Measurements from ENCODE around the gene GARIN5B. TPM values are rescaled to one million over a fixed set of nuclear protein-coding genes. Genes with fewer than 3 reads are reported as not detected.

Gene GARIN5B
- total RNA-seq, 4 donors from 2014 or later: not detected

DNA sequence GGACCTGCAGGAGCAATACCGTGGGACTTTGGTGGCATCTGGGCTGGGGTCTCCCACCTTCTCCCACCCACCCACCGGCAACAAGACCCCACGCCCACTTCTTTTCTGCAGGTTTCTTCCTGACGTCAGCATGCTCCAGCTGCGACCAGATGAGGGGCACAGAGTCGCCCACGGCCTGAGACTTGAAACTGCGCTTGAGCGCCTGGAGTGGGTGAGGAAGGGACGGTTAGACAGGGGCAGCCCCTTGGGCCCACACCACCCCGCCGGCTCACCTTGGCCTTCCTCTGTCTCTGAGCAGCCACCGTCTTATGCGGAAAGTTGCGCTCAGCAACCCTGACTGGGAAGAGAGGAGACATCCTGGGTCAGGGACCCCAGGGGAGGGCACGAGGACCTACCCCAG, 2.2 kb downstream of the GARIN5B start:
- H3K36me3 ChIP-seq: no peaks in the 10 kb centered on the region
- no peak overlapping the region for H3K4me3 ChIP-seq (replicated peaks in 1 of 3)
- H3K9me3 ChIP-seq: no peaks in the 10 kb centered on the region
- no peak for DNase-seq
- no peaks in the 10 kb centered on the region for H3K27me3 ChIP-seq
- no peaks in the 10 kb centered on the region for H3K4me1 ChIP-seq
- intact Hi-C loops (cut with DNase I): no loop called here
- H3K27ac ChIP-seq: no peak overlapping the region
- 85 to 86% methylated on average over 13 to 16 of the region's 16 CpGs for WGBS, 2 donors
- TF ChIP-seq POLR2A (IDR thresholded peaks at IDR 0.05): no peak
- TF ChIP-seq, protein P1, sequence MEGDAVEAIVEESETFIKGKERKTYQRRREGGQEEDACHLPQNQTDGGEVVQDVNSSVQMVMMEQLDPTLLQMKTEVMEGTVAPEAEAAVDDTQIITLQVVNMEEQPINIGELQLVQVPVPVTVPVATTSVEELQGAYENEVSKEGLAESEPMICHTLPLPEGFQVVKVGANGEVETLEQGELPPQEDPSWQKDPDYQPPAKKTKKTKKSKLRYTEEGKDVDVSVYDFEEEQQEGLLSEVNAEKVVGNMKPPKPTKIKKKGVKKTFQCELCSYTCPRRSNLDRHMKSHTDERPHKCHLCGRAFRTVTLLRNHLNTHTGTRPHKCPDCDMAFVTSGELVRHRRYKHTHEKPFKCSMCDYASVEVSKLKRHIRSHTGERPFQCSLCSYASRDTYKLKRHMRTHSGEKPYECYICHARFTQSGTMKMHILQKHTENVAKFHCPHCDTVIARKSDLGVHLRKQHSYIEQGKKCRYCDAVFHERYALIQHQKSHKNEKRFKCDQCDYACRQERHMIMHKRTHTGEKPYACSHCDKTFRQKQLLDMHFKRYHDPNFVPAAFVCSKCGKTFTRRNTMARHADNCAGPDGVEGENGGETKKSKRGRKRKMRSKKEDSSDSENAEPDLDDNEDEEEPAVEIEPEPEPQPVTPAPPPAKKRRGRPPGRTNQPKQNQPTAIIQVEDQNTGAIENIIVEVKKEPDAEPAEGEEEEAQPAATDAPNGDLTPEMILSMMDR (IDR thresholded peaks at IDR 0.05): no peak

DNA sequence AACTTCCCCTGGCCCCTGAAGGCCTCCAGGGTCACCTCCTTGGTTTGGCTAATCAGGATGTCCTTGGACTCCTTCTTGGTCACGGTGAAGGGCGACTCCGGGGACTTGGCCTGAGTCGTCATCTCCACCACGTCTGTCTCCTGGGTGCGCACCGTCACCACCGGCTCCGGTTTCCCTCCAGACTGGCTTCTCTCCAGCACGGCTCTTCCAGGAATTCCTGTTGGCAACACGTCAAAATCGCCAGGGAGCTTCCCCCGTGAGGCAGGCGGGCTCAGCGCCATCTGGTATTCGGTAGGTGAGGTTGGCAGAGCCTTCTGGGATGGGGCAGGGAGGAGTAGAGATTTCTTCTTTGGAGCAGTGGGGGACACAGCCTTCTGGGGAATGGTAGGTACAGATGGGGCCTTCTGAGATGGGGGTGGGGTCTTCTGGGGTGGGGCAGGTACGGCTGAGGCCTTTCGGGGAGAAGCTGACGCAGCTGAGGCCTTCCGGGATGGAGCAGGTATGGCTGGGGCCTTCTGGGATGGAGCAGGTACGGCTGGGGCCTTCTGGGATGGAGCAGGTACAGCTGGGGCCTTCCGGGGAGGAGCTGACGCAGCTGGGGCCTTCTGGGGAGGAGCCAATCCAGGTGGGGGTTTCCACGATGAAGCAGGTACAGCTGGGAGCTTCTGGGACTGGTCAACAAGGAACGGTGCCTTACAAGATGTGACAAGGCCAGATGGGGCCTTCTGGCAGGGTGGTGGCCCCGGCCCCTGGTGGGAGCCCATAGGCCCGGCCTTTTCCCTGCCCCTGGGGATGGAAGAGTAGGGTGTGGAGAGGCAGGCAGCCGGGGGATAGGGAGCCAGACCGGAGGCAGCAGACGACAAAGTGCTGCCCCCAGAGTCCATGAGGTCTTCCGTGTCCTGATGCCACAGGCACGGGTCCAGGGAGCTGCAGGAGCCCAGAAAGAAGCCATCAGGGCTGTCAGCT, 3.8 kb downstream of the GARIN5B start:
- Histone ChIP-seq H3K27ac (no peak overlapping the region), H3K36me3 (no peaks in the 10 kb centered on the region), H3K9me3 (no peaks in the 10 kb centered on the region), H3K27me3 (peaks cover 6% of the 10 kb centered on the region), H3K4me1 (peaks cover 4 to 5% of the 10 kb centered on the region in 2 donors), H3K4me3 (replicated peaks in 1 of 3) (no peak overlapping the region)
- TF ChIP-seq, protein P1 (IDR thresholded peaks at IDR 0.05): no peak
- 69 to 84% methylated on average over 27 to 31 of the region's 32 CpGs for WGBS, 2 donors
- intact Hi-C loops (cut with DNase I): no loop called here
- no peak for DNase-seq

DNA sequence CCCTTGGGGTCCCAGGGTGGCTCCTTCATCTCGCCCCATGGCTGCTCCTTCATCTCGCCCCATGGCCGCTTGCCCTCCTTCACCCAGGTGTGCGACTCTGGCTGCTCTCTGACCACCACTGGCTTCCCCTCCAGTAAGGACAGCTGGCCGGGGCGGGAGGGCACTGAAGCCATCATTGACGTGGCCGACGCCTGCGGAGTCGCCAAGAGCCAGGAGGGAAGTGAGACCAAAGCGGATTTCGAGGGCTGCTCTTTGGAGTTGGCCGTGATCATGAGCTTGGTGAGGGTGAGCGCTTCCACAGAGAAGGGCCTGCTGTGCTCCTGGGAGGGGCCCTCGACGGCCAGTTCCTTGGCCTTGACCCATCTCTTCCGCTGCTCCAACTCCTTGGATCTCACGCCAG, 4.6 kb downstream of the GARIN5B start:
- peaks cover 13% of the 10 kb centered on the region for H3K27me3 ChIP-seq

DNA sequence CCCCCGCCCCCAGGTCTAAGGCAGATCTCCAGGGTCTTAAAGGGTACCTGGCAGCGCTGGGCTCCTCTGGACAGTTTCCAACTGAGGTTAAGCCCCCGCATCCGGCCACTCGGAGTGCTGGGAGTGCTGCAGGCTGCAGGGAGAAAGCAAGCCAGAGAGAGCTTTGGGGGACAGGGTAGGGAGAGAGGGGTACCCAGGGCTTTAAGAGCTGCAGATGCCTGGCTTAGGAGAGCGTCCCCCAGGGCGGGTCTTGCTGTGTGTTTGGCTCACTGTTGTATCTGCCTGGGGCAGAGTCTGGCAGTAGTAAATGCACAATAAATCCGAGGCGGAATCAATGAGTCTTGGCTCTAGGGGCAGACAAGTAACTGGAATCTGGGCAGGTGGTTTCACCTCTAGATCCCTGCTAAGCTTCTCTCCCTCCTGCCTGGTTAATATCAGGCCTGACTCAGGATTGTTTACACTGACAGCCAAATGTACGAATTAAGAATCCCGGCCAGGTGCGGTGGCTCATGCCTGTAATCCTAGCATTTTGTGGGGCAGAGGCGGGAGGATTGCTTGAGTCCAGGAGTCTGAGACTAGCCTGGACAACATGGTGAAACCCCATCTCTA, 7.7 kb downstream of the GARIN5B start:
- DNase-seq: no peak
- H3K4me3 ChIP-seq (replicated peaks in 1 of 3): no peak overlapping the region
- H3K4me1 ChIP-seq: peaks cover 11 to 16% of the 10 kb centered on the region in 2 donors
- peaks cover 25% of the 10 kb centered on the region for H3K27me3 ChIP-seq
- H3K27ac ChIP-seq: no peak overlapping the region
- intact Hi-C loops (cut with DNase I): no loop called here
- H3K9me3 ChIP-seq: no peaks in the 10 kb centered on the region
- TF ChIP-seq, protein P1 (IDR thresholded peaks at IDR 0.05): no peak
- no peak for TF ChIP-seq POLR2A (IDR thresholded peaks at IDR 0.05)
- 24 to 42% methylated on average over 11 to 13 of the region's 13 CpGs for WGBS, 2 donors
- H3K36me3 ChIP-seq: no peaks in the 10 kb centered on the region

More for the DNA sequence above, 4.6 kb downstream of the GARIN5B start:
- intact Hi-C loops (cut with DNase I): no loop called here
- TF ChIP-seq, protein P1 (IDR thresholded peaks at IDR 0.05): no peak
- TF ChIP-seq POLR2A (IDR thresholded peaks at IDR 0.05): no peak
- no peaks in the 10 kb centered on the region for H3K9me3 ChIP-seq
- H3K4me1 ChIP-seq: peaks cover 11 to 12% of the 10 kb centered on the region in 2 donors
- no peak for DNase-seq
- WGBS, 2 donors: 83 to 89% methylated on average over 19 of the region's 19 CpGs
- H3K4me3 ChIP-seq (replicated peaks in 1 of 3): no peak overlapping the region
- H3K36me3 ChIP-seq: no peaks in the 10 kb centered on the region
- no peak overlapping the region for H3K27ac ChIP-seq
